GDM1 (cell line): ENCODE measurements around the gene KCNQ1.

Experiments used
- DNase-seq: peaks from one replicate; lab custom pipeline; 2025; lab: John Stamatoyannopoulos, UW

KCNQ1 gene

DNA sequence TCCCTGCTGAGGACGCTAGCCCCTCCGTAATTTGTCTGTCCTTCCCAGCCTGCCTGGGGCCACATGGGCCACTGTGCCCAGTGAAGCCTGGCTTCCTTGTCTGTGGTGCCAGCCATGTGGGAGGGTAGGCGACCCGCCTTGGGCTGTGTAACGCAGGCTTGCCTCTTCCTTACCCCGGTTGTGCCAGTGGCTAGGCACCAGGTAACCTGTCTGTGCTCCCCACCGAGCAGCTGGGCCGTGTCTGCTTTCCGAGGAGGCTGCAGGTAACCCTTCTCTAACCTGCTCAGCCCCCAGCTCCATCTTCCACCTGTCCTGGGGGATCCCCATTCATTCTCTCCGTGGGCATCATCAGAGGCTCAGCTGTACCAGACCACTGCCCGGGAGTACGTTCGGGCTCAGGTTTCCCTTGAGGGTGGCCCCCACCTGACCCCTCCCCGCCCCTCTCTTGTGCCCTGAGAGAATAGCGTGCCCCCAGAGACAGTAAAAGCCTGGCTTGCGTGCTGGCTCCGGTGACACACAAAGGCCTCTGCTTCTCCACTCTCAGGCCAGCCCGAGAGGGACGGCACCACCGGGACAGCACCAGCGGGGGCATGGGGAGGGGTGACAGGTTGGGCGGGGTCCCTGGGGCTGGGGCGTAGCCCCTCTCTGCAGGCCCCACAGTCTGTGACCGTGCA is 361.7 kb downstream of the KCNQ1 start:
- DNase-seq: no peak

GRCh38 chr11:2807025-2807681 is 362.3 kb downstream of the KCNQ1 start:
- DNase-seq: no peak

GRCh38 chr11:2807801-2808241 is 363.0 kb downstream of the KCNQ1 start:
- no peak for DNase-seq

DNA sequence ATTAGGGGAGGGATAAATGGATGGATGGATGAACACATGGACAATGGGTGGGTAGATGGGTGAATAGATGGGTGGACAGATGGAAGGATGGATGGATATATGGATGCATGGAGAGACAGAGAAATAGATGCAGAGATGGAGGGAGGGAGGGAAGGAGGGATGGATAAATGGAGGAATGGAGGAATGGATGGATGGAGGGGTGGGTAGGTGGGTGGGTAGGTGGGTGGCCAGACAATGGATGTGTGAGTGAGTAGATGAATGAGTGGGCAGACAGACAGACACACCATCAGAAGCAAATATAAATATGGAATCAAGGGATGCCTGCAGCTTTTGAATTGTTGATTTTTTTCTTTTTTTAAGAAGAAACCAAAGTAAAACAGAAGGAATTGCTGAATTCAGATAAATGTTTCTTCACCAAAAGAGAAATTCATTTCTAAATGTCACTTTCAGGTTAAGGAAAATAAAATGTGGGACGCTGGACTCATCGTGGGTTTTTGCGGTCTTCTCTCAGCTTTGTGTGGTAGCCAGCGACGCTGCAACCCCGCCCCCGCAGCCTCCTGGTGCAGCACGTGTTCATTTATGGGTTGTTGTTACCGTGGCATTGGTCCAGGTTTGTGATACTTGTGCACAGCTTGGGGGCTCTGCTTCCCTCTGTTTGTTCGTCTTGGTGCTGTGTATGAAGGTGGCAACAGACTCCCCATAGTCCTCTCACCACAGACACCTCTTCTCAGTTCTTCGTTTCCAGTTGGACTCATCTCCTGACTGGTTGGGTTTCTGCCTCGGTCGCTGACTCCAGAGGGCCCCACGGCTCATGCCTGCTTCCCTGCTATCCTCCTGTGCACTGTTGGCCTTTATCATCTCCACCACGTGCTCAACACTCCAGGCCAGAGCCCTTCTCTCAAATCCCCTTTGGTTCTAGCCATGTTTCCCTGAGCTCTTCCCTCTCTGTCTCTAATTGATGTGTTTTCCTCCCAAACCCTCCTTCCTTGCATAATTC is 364.3 kb downstream of the KCNQ1 start:
- DNase-seq: no peak

GRCh38 chr11:2809854-2810253 is 365.0 kb downstream of the KCNQ1 start:
- DNase-seq: no peak

GRCh38 chr11:2810411-2811205 is 365.8 kb downstream of the KCNQ1 start:
- no peak for DNase-seq

- DNase-seq: no peak
These were observed 366.6 kb downstream of the KCNQ1 start for GRCh38 chr11:2811206-2812091.

DNA sequence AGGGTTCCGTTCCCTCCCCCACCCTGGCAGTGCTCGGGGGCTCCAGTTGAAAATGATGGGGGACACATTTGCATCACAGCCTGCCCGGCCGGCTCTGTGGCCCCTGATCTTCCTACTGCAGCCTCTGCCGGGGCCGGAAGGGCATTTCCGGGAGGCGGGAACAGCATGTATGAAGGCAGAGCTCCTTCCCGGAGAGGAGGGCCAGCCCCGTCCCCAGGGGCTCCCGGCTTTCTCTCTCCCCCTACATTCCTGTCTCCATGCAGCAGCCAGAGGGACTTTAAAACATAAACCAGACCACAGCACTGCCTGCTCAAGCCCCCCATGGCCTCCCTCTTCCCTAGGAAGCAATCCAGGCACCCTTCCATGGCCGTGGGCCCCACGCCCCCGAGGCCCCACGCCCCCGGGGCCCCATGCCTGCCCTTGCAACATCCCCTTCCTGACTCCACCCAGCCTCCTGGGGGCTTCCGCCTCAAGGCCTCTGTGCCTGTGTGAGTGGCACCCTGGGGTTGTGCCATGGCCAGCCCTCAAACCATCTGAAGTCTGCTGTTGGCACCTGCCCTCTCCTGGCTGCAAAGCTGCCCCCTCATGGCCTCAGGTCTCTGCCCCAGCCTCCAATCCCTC is 367.7 kb downstream of the KCNQ1 start:
- DNase-seq: no peak

- no peak for DNase-seq
These were observed 368.5 kb downstream of the KCNQ1 start for GRCh38 chr11:2813141-2813908.

GRCh38 chr11:2813968-2814367 is 369.2 kb downstream of the KCNQ1 start:
- no peak for DNase-seq

- no peak for DNase-seq
These were observed 369.9 kb downstream of the KCNQ1 start for GRCh38 chr11:2814751-2815150.

GRCh38 chr11:2815762-2816496 is 371.1 kb downstream of the KCNQ1 start:
- no peak for DNase-seq

DNA sequence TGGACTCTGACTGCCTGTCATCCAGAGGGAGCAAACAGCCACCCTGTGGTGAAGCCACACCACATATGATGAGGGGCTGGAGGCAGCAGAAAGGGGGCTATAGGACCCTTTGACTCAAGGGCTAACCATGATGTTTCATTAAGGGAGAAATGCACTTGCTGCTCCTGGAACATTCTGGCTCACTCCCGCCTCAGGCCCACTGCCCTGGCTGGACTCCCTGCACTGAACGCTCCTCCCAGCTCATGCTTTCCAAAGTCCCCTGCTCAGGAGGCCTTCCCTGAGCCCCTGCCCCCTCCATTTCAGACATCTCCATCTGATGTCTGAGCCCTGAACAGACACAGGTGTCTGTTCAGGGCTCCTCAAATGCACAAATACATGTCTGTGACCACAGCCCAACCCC is 371.7 kb downstream of the KCNQ1 start:
- no peak for DNase-seq

GRCh38 chr11:2816941-2817421 is 372.2 kb downstream of the KCNQ1 start:
- no peak for DNase-seq

GRCh38 chr11:2817431-2817830 is 372.6 kb downstream of the KCNQ1 start:
- DNase-seq: no peak

GRCh38 chr11:2818021-2818420 is 373.2 kb downstream of the KCNQ1 start:
- no peak for DNase-seq

GRCh38 chr11:2818503-2818902 is 373.7 kb downstream of the KCNQ1 start:
- no peak for DNase-seq

DNA sequence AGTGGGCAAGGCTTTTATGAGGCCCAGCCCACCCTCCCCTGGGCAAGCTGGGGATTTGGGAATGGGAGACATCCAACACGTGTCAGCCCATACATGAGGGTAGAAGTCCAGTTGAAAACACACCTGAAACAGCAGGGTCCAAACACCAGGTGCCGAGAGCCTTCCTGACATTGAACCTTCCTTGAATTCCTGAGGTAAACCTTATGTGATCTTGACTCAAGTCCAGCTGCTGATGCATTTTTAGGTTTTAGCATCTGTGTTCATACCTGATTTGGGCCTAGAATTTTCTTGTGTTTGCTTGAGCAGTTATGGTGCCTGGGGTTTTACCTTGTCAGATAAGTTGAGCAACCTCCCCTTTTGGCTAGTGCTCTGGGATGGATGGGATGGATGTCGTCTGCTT is 374.5 kb downstream of the KCNQ1 start:
- DNase-seq: no peak

GRCh38 chr11:2820976-2821375 is 376.2 kb downstream of the KCNQ1 start:
- no peak for DNase-seq
